Vagina (tissue), 2 donors: ENCODE results near the gene FAM131C. TPM values are rescaled to one million over a fixed set of nuclear protein-coding genes. Genes with fewer than 3 reads are reported as not detected.
"Not testable (repeated sequence)": the region's sequence is repeated elsewhere in the genome, so short reads cannot be mapped to it uniquely, and the experiment has no call there.

Source experiments
- DNase-seq, 2 donors: peaks; one replicate each; pipeline ENCODE4 v3.0.0-alpha.2; 2017; ENCODE audit errors: extremely low spot score in 2 of 2
- H3K27ac ChIP-seq: fragments of 200-600 bp; sonication (generic); one replicate; pipeline ENCODE4 v1.5.1; 2019
- H3K27me3 ChIP-seq: fragments of 200-600 bp; sonication (generic); one replicate; pipeline ENCODE4 v1.5.1; 2019
- H3K36me3 ChIP-seq, 2 donors: fragments of 200-600 bp; sonication (generic); one replicate each; pipeline ENCODE4 v1.5.1; 2017 to 2019
- H3K4me1 ChIP-seq: fragments of 200-600 bp; sonication (generic); one replicate; pipeline ENCODE4 v1.5.1; 2019
- H3K4me3 ChIP-seq, 2 donors: fragments of 200-600 bp; sonication (generic); 1 replicate in 1 of 2; 2 replicates in 1 of 2; pipeline ENCODE4 v1.5.1; 2016 to 2019
- H3K9me3 ChIP-seq: fragments of 200-600 bp; sonication (generic); one replicate; pipeline ENCODE4 v1.5.1; 2019
- CTCF ChIP-seq, 3 experiments: fragments of 450-650 bp in 2 of 3; fragments of 200-600 bp in 1 of 3; sonication (generic) in 1 of 3; IDR thresholded peaks; one replicate each; pipeline ENCODE4 v1.5.1; 2017 to 2019; ENCODE audit warnings: antibody characterized with exemption in 3 of 3, mild to moderate bottlenecking in 2 of 3, moderate library complexity in 2 of 3
- POLR2A ChIP-seq, 2 donors: fragments of 450-650 bp; IDR thresholded peaks; one replicate each; pipeline ENCODE4 v1.6.1; 2017; ENCODE audit warnings: antibody characterized with exemption in 2 of 2, mild to moderate bottlenecking in 2 of 2, moderate library complexity in 2 of 2
- POLR2AphosphoS5 ChIP-seq, 2 donors: sonication (generic); formaldehyde crosslinking; IDR thresholded peaks; one replicate each; pipeline ENCODE4 v1.9.0; 2017; ENCODE audit warnings: antibody characterized with exemption in 2 of 2, mild to moderate bottlenecking in 2 of 2, low read depth in 1 of 2; ENCODE audit not compliant: insufficient read depth in 1 of 2
- intact Hi-C: fragments of 100-400 bp; cut with DNase I; formaldehyde crosslinking; loops from one replicate; pipeline ENCODE4 v1.15.1; 2023
- total RNA-seq: library from RNA; depleted of rRNA; stranded (reverse); fragments of >200 nt; gene quantifications from one replicate; pipeline ENCODE4 v1.2.3, GENCODE V29; 2016

The FAM131C gene
- total RNA-seq, 1 donor from 2014 or later, result 0.98 TPM

- H3K27ac ChIP-seq, result no peak overlapping the region
- peaks cover 11% of the 10 kb centered on the region for H3K4me1 ChIP-seq
- peak overlapping the region; percentile 18 to 43 for H3K4me3 ChIP-seq
- no peak for DNase-seq
- H3K36me3 ChIP-seq, result no peaks in the 10 kb centered on the region
- no peak for TF ChIP-seq CTCF (IDR thresholded peaks at IDR 0.05)
- peak in 1 of 2 donors; percentile 20 for TF ChIP-seq POLR2AphosphoS5 (IDR thresholded peaks at IDR 0.05; ENCODE audit: insufficient read depth in 1 of 2, low read depth in 1 of 2)
- intact Hi-C loops, result no loop called here
- H3K27me3 ChIP-seq, result no peaks in the 10 kb centered on the region
- H3K9me3 ChIP-seq, result no peaks in the 10 kb centered on the region
Measured at GRCh38 chr1:16026723-16027484, 46.5 kb downstream of the FAM131C start.

- H3K36me3 ChIP-seq, H3K27me3 ChIP-seq, H3K4me3 ChIP-seq, H3K27ac ChIP-seq, DNase-seq, intact Hi-C loops, H3K9me3 ChIP-seq: not testable (repeated sequence)
- H3K4me1 ChIP-seq, result peaks cover 11% of the 10 kb centered on the region
Measured at GRCh38 chr1:16026302-16026701, 47.1 kb downstream of the FAM131C start.

GRCh38 chr1:16023050-16023653 lies 50.3 kb downstream of the FAM131C start:
- no peaks in the 10 kb centered on the region for H3K36me3 ChIP-seq
- DNase-seq, result no peak
- no peak for TF ChIP-seq CTCF (IDR thresholded peaks at IDR 0.05)
- no peak for TF ChIP-seq POLR2AphosphoS5 (IDR thresholded peaks at IDR 0.05; ENCODE audit: insufficient read depth in 1 of 2, low read depth in 1 of 2)
- TF ChIP-seq POLR2A (IDR thresholded peaks at IDR 0.05), result no peak
- no peak overlapping the region for H3K27ac ChIP-seq
- no peaks in the 10 kb centered on the region for H3K27me3 ChIP-seq
- no peaks in the 10 kb centered on the region for H3K9me3 ChIP-seq
- intact Hi-C loops, result no loop called here
- H3K4me3 ChIP-seq, result no peak overlapping the region
- H3K4me1 ChIP-seq, result peaks cover 26% of the 10 kb centered on the region

- no peak for TF ChIP-seq CTCF (IDR thresholded peaks at IDR 0.05)
- TF ChIP-seq POLR2AphosphoS5 (IDR thresholded peaks at IDR 0.05; ENCODE audit: insufficient read depth in 1 of 2, low read depth in 1 of 2), result no peak
- no peak for TF ChIP-seq POLR2A (IDR thresholded peaks at IDR 0.05)
- Histone ChIP-seq H3K36me3 (no peaks in the 10 kb centered on the region), H3K27me3 (no peaks in the 10 kb centered on the region), H3K9me3 (no peaks in the 10 kb centered on the region), H3K27ac (no peak overlapping the region), H3K4me1 (peaks cover 32% of the 10 kb centered on the region), H3K4me3 (no peak overlapping the region)
- intact Hi-C loops, result no loop called here
- no peak for DNase-seq
Measured at GRCh38 chr1:16022393-16022792, 51.1 kb downstream of the FAM131C start.

- Histone ChIP-seq H3K4me1 (peaks cover 29% of the 10 kb centered on the region), H3K9me3 (no peaks in the 10 kb centered on the region), H3K27ac (peak within 1 kb of the TSS; percentile 94), H3K27me3 (no peaks in the 10 kb centered on the region), H3K36me3 (no peaks in the 10 kb centered on the region), H3K4me3 (no peak within 1 kb of the TSS)
- no peak for DNase-seq
- intact Hi-C loops, result no loop called here
- TF ChIP-seq CTCF (IDR thresholded peaks at IDR 0.05), result no peak
Measured at GRCh38 chr1:16021681-16022080, 51.8 kb downstream of the FAM131C start, which contains the start of gene CLCNKA. TSS of gene CLCNKA (plus strand) at chr1:16022036. CDS start at chr1:16022620, 584 bp downstream.

- H3K27me3 ChIP-seq, H3K36me3 ChIP-seq, DNase-seq, H3K9me3 ChIP-seq, H3K4me3 ChIP-seq, intact Hi-C loops: not testable (repeated sequence)
- peak overlapping the region; percentile 94 for H3K27ac ChIP-seq
- peaks cover 32% of the 10 kb centered on the region for H3K4me1 ChIP-seq
Measured at GRCh38 chr1:16020878-16021277, 52.6 kb downstream of the FAM131C start.
